Omental fat pad (tissue), 4 donors: Measurements from ENCODE around the gene TMEM185A. TPM values are rescaled to one million over a fixed set of nuclear protein-coding genes. Genes with fewer than 3 reads are reported as not detected.
"Not testable (repeated sequence)": the region's sequence is repeated elsewhere in the genome, so short reads cannot be mapped to it uniquely, and the experiment has no call there.

ENCODE experiments used
- ATAC-seq: fragments of 150-250 bp; one replicate; pipeline ENCODE4 v1.9.1; 2016; ENCODE audit warnings: mild to moderate bottlenecking, moderate library complexity; ENCODE audit not compliant: low FRiP score
- DNase-seq: peaks from one replicate; pipeline ENCODE4 v3.0.0-alpha.2; 2019; ENCODE audit warnings: low spot score
- CTCF ChIP-seq, 3 donors: fragments of 450-650 bp; IDR thresholded peaks; one replicate each; pipeline ENCODE4 v1.5.1; 2016 to 2017; ENCODE audit warnings: antibody characterized with exemption in 3 of 3, mild to moderate bottlenecking in 3 of 3, moderate library complexity in 2 of 3
- total RNA-seq, 4 donors: library from RNA; depleted of rRNA; stranded (reverse); fragments of >200 nt; gene quantifications; one replicate each; pipeline ENCODE4 v1.1.0, GENCODE V29; 2016

Gene TMEM185A
- total RNA-seq, 4 donors from 2014 or later, result 10.3 to 21.0 (median 16.3) TPM

- TF ChIP-seq CTCF (IDR thresholded peaks at IDR 0.05), result no peak
- no peak for DNase-seq
- ATAC-seq, result no peak
Measured at GRCh38 chrX:149618871-149619270, 12.7 kb downstream of the TMEM185A start.

DNA sequence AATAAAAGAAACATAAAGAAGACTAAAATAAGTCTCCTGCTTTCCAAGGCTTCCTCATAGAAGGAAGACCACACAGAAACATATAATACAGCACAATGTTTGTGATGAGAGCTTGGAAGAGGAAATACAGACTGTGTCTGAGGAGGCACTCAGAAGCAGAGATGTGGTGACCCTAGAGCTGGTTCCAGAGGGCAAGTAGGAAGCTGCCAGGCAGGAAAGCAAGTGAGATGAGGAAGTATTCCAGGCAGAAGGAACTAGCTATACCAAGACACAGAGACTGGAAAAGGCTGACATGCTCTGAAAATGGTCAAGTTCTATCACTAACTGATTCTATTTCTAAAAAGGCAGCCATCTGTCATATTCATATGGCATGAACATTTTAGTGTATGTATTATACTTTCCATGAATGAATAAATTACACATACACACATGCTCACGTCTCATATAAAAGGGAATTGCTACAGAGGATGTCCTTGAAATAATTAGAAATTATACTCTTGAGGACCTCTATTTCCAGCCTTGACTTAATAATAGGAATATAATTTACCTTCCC is 19.9 kb downstream of the TMEM185A start:
- ATAC-seq, result no peak
- DNase-seq, result no peak
- TF ChIP-seq CTCF (IDR thresholded peaks at IDR 0.05), result no peak

GRCh38 chrX:149610511-149610910 is 21.1 kb downstream of the TMEM185A start:
- no peak for TF ChIP-seq CTCF (IDR thresholded peaks at IDR 0.05)
- DNase-seq (no peak), ATAC-seq (no peak)

DNA sequence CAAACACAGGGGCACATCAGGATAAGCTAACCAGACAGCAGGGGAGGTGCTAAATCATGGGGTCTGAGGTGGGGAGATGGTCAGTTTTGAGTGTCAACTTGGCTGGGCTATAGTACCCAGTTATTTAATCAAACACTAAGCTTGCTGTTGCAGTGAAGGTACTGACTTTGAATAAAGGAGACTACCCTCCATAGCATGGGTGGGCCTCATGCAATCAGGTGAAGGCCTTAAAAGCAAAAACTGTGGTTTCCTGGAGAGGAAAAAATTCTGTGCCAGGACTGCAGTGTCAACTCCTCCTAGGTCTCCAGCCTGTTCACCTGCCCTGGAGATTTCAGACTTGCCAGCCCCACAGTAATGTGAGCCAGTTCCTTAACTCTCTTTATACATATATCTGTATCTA is 23.9 kb downstream of the TMEM185A start:
- TF ChIP-seq CTCF (IDR thresholded peaks at IDR 0.05), result no peak
- ATAC-seq (no peak), DNase-seq (no peak)

- not testable (repeated sequence) for ATAC-seq, DNase-seq
Measured at GRCh38 chrX:149605248-149605885, 26.2 kb downstream of the TMEM185A start.

GRCh38 chrX:149598603-149599002 is 33.0 kb downstream of the TMEM185A start:
- not testable (repeated sequence) for ATAC-seq, DNase-seq

DNA sequence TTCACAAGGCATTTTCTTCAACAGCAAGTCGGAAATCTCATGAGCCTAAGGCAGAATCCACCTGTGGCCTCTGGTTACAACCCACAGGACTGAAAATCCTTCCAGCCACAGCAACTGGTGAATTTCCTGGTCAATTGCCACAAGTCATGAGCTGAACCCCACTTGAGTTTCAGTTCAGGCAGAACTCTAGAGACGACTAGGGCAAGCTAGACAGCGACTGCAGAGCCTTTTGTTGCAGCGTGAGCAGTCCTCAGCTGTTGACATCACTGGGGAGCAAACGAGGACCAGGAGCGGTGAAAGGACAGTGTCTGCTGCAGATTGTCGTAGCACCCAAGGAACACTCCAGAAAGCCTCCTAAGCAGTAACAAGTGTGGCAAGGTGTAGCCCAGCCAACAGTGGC is 35.6 kb downstream of the TMEM185A start:
- DNase-seq, ATAC-seq: not testable (repeated sequence)

- DNase-seq, ATAC-seq: not testable (repeated sequence)
Measured at GRCh38 chrX:149595214-149595613, 36.4 kb downstream of the TMEM185A start, which contains the start of gene HSFX2. TSS of gene HSFX2 (minus strand) at chrX:149595314. CDS start at chrX:149594700, 614 bp downstream.

DNA sequence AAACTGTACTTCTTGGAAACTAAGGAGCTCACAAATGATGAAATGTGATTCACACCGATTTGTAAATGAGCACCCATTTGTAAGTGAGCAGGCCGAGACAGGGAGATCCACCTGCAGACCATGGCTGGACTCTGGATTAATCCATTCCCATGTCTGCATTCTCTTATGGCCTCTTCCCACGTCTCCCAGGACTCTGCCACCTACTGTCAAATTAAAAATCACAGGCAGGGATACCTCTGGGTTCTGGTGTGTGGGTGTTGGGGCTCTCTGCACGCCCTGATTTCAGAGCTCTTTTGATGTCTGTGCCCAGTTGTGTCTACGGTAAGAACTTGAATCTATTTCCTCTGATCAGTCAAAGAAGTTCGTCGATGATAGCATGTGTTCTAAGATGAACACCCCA is 40.6 kb downstream of the TMEM185A start:
- not testable (repeated sequence) for DNase-seq, ATAC-seq

GRCh38 chrX:149587359-149587758 is 44.2 kb downstream of the TMEM185A start, which contains the start of gene MAGEA9B:
TSS of gene MAGEA9B (minus strand) at chrX:149587459. CDS start at chrX:149583179, 4,280 bp downstream.
- not testable (repeated sequence) for ATAC-seq, DNase-seq

DNA sequence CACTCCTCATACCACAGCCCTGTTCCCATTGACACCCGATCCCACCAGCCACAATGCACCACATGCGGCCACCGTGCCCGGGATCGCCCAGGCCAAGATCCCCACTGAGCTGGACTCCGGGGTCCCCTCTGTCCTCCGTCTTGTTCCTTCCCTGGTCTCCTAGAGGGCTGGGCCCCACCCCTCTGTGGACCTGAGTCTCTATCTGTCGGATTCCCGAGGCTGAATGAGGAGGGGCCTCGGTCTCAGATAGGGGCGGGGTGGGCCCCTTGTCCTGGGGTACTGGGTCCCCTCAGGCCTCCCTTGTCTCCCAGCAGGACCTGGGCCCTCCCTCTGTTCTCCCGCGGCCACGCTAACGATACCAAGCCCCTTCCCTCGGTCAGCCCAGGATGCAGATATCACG is 46.0 kb downstream of the TMEM185A start:
- DNase-seq, ATAC-seq: not testable (repeated sequence)

DNA sequence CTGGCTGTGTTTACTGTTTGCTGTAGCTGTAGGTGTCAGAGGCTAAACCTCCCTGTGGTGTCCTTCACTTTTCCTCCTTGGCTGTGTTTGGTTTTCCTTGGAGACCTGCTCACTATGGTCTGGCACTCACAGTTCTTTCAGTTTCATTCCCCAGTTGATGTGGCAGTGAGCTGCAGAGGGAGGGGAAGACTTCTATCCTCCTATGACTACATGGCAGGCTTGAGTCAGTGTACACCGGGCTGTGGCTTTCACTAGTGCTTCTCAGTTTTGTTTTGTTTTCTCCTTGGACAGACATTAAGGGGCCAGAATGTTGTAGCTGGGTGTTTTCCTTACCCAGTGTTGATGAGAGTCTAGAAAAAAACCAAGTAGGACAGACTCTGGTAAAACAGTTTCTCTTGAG is 58.1 kb downstream of the TMEM185A start:
- DNase-seq, ATAC-seq: not testable (repeated sequence)
